Upper lobe of right lung (tissue), 1 donor: ENCODE results near the gene IRF1. TPM values are rescaled to one million over a fixed set of nuclear protein-coding genes. Genes with fewer than 3 reads are reported as not detected.

Experiments
- ATAC-seq: fragments of 200-7000 bp; cut with Tn5 transposase; one replicate; pipeline ENCODE4 v1.9.1; 2020; ENCODE audit warnings: mild to moderate bottlenecking, moderate library complexity
- DNase-seq: peaks from one replicate; pipeline ENCODE4 v3.0.0-alpha.2; 2020
- H3K27ac ChIP-seq: fragments of 200-600 bp; one replicate; pipeline ENCODE4 v1.8.0; 2022
- H3K27me3 ChIP-seq: fragments of 200-600 bp; one replicate; pipeline ENCODE4 v1.8.0; 2022; ENCODE audit warnings: mild to moderate bottlenecking
- H3K36me3 ChIP-seq: fragments of 200-600 bp; one replicate; pipeline ENCODE4 v1.8.0; 2022
- H3K4me1 ChIP-seq: fragments of 200-600 bp; one replicate; pipeline ENCODE4 v1.8.0; 2022
- H3K4me3 ChIP-seq: fragments of 200-600 bp; one replicate; pipeline ENCODE4 v1.8.0; 2022; ENCODE audit warnings: mild to moderate bottlenecking
- H3K9me3 ChIP-seq: fragments of 200-600 bp; one replicate; pipeline ENCODE4 v1.8.0; 2022
- intact Hi-C: fragments of 100-400 bp; cut with DNase I; formaldehyde crosslinking; loops from one replicate; pipeline ENCODE4 v1.11.0; 2022
- long read RNA-seq: library from polyadenylated mRNA; unstranded; transcript quantifications from one replicate; pipeline ENCODE4 v2.0.0, GENCODE V29; 2021
- total RNA-seq: library from RNA; stranded (reverse); fragmentation: NEBNext Ultra II Directional; extraction: Animal tissue kit (Norgen Biotek cat#: 25700); gene quantifications from one replicate; pipeline ENCODE4 v1.2.1, GENCODE V29; 2021
- TF ChIP-seq, protein P1 (sequence below): fragments of 200-600 bp; IDR thresholded peaks from one replicate; pipeline ENCODE4 v1.8.0; 2022; ENCODE audit warnings: antibody characterized with exemption
- donor health status: DM: no; HTN: yes; CAD: no; lungs with severe emphysema.

Gene IRF1, protein sequence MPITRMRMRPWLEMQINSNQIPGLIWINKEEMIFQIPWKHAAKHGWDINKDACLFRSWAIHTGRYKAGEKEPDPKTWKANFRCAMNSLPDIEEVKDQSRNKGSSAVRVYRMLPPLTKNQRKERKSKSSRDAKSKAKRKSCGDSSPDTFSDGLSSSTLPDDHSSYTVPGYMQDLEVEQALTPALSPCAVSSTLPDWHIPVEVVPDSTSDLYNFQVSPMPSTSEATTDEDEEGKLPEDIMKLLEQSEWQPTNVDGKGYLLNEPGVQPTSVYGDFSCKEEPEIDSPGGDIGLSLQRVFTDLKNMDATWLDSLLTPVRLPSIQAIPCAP
- 59.5 TPM for total RNA-seq
- long read RNA-seq, transcript IRF1-201 (10 exons, 3,579 nt) = major isoform, 40 of 63 reads
- long read RNA-seq, partial matches to known transcripts = 9 of 63 reads
- long read RNA-seq, other reads (novel, unspliced or antisense) = 13 of 63 reads

DNA sequence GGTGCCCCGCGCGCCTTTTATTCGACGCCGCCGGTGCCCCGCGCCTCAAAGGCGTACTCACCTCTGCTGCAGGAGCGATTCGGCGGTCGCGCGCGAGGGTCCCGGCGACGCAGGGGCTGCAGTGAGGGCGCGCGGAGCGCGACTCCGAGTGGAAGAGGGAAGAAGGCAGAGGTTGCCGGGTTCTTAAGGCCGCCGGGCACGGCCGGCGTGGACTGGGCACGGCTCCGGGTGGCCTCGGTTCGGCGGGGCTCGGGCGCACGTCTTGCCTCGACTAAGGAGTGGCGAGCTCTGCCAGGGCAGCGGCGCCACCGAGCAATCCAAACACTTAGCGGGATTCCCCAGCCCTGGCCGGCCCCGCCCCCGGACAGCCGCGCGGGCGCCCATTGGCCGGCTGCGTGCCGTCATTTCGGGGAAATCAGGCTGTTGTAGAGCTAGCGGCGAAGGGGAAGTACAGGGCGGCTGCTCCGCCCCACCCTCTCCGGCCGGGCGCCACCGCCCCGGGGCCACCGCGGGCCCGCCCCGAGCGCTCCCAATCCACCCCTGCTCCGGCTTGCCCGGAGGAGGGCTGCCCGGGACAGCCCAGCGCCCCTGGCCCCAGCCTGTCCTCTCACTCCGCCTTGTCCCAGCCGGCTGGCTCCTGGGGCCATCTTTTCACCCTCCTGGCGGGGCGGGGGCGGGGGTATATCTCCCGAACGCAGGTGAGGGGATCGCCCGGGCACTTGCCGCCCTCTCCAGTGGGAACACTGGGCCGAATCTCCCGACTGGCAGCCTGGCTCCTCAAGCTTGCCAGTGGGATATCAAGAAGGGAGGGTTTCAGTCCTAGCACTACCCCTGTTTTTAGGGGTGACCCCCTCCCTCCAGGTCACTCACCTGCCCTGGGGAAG is at the start of gene IRF1:
IRF1 (minus strand) TSS at position 290 of the 884 bp plus-strand sequence. CDS start 1,295 bp downstream, outside the sequence.
- TF ChIP-seq, protein P1, sequence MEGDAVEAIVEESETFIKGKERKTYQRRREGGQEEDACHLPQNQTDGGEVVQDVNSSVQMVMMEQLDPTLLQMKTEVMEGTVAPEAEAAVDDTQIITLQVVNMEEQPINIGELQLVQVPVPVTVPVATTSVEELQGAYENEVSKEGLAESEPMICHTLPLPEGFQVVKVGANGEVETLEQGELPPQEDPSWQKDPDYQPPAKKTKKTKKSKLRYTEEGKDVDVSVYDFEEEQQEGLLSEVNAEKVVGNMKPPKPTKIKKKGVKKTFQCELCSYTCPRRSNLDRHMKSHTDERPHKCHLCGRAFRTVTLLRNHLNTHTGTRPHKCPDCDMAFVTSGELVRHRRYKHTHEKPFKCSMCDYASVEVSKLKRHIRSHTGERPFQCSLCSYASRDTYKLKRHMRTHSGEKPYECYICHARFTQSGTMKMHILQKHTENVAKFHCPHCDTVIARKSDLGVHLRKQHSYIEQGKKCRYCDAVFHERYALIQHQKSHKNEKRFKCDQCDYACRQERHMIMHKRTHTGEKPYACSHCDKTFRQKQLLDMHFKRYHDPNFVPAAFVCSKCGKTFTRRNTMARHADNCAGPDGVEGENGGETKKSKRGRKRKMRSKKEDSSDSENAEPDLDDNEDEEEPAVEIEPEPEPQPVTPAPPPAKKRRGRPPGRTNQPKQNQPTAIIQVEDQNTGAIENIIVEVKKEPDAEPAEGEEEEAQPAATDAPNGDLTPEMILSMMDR = peak; percentile 8
- Histone ChIP-seq H3K4me3 (peak within 1 kb of the TSS; percentile 94), H3K4me1 (peaks cover 65% of the 10 kb centered on the region), H3K27ac (peak within 1 kb of the TSS; percentile 98), H3K27me3 (no peaks in the 10 kb centered on the region), H3K36me3 (peaks cover 33% of the 10 kb centered on the region), H3K9me3 (no peaks in the 10 kb centered on the region)
- intact Hi-C loops = no loop called here
- DNase-seq = peak; percentile 98
- ATAC-seq = peak; percentile 91

DNA sequence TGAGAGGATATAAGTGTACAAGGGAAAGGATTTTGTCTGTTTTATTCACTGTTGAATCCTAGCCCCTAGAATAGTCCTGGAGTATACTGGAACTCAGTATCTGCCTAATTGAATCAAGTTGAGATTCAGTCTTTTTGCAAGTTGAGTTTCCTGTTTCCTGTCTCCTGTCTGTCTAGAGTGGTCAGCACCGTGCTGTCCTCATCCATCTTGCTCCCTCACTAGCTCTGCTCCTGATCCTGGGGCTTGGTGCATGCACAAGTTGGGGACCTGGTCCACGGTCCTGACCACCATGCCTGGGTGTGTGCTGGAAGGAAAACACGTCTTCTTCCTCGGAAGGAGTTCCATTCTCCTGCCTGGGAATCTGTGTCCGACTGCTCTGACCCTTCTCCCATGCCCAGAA is 49.6 kb upstream of the IRF1 start:
- no peaks in the 10 kb centered on the region for H3K27me3 ChIP-seq
- intact Hi-C loops = no loop called here
- H3K36me3 ChIP-seq = no peaks in the 10 kb centered on the region
- H3K27ac ChIP-seq = no peak overlapping the region
- no peak for ATAC-seq
- H3K4me3 ChIP-seq = no peak overlapping the region
- DNase-seq = no peak
- H3K9me3 ChIP-seq = no peaks in the 10 kb centered on the region
- no peaks in the 10 kb centered on the region for H3K4me1 ChIP-seq
- TF ChIP-seq, protein P1 = no peak

DNA sequence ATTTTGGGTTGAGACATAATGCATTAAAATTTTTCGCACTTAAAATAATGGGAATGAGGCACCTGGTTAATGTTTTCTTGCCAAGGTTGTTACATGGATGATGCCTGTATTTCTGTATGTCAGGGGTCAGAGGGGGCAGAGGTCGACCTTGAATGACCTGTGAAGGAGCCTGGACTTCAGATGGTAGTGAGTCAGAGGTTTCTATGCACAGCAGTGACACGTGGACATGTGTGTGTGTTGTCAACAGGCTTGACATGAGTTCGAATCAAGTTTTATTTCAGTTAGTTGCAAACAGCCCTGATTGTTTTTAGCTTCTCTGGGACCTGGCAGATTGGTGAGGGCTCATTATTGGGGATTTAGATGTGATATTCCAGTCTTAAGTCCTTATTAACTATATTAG is 49.1 kb upstream of the IRF1 start:
- no peak overlapping the region for H3K4me3 ChIP-seq
- H3K9me3 ChIP-seq = no peaks in the 10 kb centered on the region
- H3K4me1 ChIP-seq = no peaks in the 10 kb centered on the region
- intact Hi-C loops = no loop called here
- TF ChIP-seq, protein P1 = no peak
- no peaks in the 10 kb centered on the region for H3K36me3 ChIP-seq
- no peaks in the 10 kb centered on the region for H3K27me3 ChIP-seq
- no peak overlapping the region for H3K27ac ChIP-seq
- ATAC-seq = no peak
- no peak for DNase-seq

DNA sequence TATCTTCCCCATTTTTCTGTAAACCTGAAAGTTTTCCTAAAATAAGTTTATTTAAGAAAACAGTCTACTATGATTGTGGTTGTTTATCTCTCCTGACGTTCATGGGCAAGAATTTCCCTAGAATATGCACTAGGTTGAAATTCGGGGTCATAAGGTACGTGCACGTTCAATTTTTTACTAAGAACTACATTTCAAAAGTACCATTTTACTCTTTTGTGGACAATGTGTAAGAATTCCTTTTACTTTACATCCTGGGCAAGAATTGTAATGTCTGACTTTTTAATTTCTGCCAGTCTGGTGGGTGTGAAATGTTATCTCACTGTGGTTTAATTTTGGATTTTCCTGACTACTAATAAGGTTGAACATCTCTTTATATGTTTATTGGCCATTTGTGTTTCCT is 40.4 kb upstream of the IRF1 start:
- H3K27me3 ChIP-seq = no peaks in the 10 kb centered on the region
- ATAC-seq = no peak
- H3K4me3 ChIP-seq = no peak overlapping the region
- TF ChIP-seq, protein P1 = no peak
- no peaks in the 10 kb centered on the region for H3K4me1 ChIP-seq
- intact Hi-C loops = no loop called here
- no peaks in the 10 kb centered on the region for H3K9me3 ChIP-seq
- H3K36me3 ChIP-seq = no peaks in the 10 kb centered on the region
- no peak for DNase-seq
- H3K27ac ChIP-seq = no peak overlapping the region

DNA sequence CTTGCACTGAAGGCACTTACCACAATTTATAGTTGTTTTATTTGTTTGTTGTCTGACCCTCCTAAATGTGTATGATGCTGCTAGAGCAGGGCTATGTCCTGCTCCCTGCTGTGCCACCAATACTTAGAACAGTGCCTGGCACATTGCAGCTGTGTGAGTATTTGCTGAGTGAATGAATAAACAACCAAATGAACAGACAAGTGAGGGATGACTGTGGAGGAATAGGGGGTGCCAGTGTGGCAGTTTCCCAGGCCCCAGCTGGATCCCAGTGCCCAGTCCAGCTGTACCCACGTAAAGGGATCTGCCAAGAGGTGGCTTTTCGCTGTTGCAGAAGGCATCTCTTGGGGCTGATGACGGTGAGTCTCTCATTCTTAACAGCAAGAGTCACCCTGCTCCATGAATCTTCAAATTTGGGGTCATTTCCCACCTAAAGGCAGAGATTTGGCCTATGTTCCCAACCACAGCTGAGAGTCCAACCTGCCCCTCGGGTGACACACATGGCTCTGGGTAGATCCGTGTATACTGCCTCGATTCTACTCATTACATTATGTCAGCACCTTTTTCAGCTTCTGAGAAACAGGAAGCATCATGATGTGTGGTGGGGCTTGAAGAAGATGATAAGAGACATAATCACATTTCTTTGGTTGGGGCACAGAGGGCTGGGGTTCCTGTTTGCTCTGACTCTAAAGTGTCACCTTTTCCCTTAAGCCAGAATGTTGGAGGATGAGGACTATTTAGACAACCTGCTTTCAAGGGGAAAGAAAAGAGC is 38.5 kb upstream of the IRF1 start:
- Histone ChIP-seq H3K36me3 (no peaks in the 10 kb centered on the region), H3K27ac (no peak overlapping the region), H3K4me3 (no peak overlapping the region), H3K4me1 (no peaks in the 10 kb centered on the region), H3K9me3 (no peaks in the 10 kb centered on the region), H3K27me3 (no peaks in the 10 kb centered on the region)
- ATAC-seq (no peak), DNase-seq (no peak)
- intact Hi-C loops = no loop called here
- TF ChIP-seq, protein P1 = no peak
